Stimulated activated CD8-positive, alpha-beta memory T cell treated with anti-CD3 and anti-CD28 coated beads, Interleukin-4, amount 100 ng/mL, for 1 hour (primary cell): Measurements from ENCODE around the gene TMEM176B.

ENCODE experiments used
- DNase-seq, 2 donors: peaks; one replicate each; pipeline ENCODE4 v3.0.0-alpha.2; 2020; ENCODE audit warnings: low read depth in 2 of 2, low spot score in 1 of 2

Gene TMEM176B

GRCh38 chr7:150799741-150800580 lies at the start of gene TMEM176B:
Gene TMEM176B, minus strand, starts transcription at chr7:150800364. Its CDS starts 3,795 bp downstream, at chr7:150796569.
- DNase-seq, result no peak

GRCh38 chr7:150849204-150849775 lies 49.1 kb upstream of the TMEM176B start:
- DNase-seq, result no peak

- DNase-seq, result no peak
Observed at GRCh38 chr7:150848561-150849115, 48.5 kb upstream of the TMEM176B start.

- no peak for DNase-seq
Observed at GRCh38 chr7:150848111-150848510, 47.9 kb upstream of the TMEM176B start.

- DNase-seq, result no peak
Observed at GRCh38 chr7:150847536-150847935, 47.4 kb upstream of the TMEM176B start.

GRCh38 chr7:150846291-150847115 lies 46.3 kb upstream of the TMEM176B start:
- DNase-seq, result no peak

- DNase-seq, result no peak
Observed at GRCh38 chr7:150845421-150845861, 45.3 kb upstream of the TMEM176B start.

- no peak for DNase-seq
Observed at GRCh38 chr7:150842716-150843115, 42.6 kb upstream of the TMEM176B start.

- no peak for DNase-seq
Observed at GRCh38 chr7:150842018-150842417, 41.9 kb upstream of the TMEM176B start.

GRCh38 chr7:150838965-150839650 lies 38.9 kb upstream of the TMEM176B start:
- no peak for DNase-seq

GRCh38 chr7:150835702-150836280 lies 35.6 kb upstream of the TMEM176B start:
- no peak for DNase-seq

- no peak for DNase-seq
Observed at GRCh38 chr7:150835019-150835418, 34.9 kb upstream of the TMEM176B start.

GRCh38 chr7:150831851-150832250 lies 31.7 kb upstream of the TMEM176B start:
- DNase-seq, result no peak

- no peak for DNase-seq
Observed at GRCh38 chr7:150830937-150831336, 30.8 kb upstream of the TMEM176B start.

- DNase-seq, result no peak
Observed at GRCh38 chr7:150829426-150829825, 29.3 kb upstream of the TMEM176B start.

- DNase-seq, result no peak
Observed at GRCh38 chr7:150828384-150828783, 28.2 kb upstream of the TMEM176B start.

GRCh38 chr7:150826061-150826849 lies 26.1 kb upstream of the TMEM176B start:
- DNase-seq, result no peak

GRCh38 chr7:150824379-150825177 lies 24.4 kb upstream of the TMEM176B start:
- DNase-seq, result no peak
